ENCODE data around the gene COL5A2. TPM values are rescaled to one million over a fixed set of nuclear protein-coding genes. Genes with fewer than 3 reads are reported as not detected.

The COL5A2 gene
- total RNA-seq, 1 donor from 2014 or later = 0.13 TPM

DNA sequence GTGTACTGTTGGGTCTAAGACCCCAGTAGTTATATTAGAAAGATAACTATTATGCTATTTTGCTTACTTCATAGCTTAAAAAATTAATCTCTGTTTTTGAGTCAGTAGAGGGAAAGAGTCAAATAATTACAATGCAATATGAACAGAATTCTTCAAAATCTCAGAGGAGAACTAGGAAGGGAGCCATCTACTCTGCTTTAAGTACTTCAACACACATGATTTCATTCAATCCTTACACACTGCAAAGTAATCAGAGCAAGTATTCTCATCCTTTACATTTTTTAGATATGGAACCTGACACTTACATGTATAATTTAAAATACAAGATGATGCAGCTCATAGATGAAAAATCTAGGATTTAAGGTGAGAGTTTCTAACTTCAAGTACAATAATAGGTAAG lies 27.7 kb downstream of the COL5A2 start:
- intact Hi-C loops (cut with micrococcal nuclease) = no loop called here
- Mint-ChIP-seq H3K36me3 (ENCODE audit: low read depth) (no peaks in the 10 kb centered on the region), H3K27ac (no peak overlapping the region), H3K27me3 (no peaks in the 10 kb centered on the region), H3K4me3 (no peak overlapping the region), H3K9me3 (no peaks in the 10 kb centered on the region), H3K4me1 (no peaks in the 10 kb centered on the region)
- ATAC-seq (ENCODE audit: low read depth) (no peak), DNase-seq (no peak)
- TF ChIP-seq, protein P1, sequence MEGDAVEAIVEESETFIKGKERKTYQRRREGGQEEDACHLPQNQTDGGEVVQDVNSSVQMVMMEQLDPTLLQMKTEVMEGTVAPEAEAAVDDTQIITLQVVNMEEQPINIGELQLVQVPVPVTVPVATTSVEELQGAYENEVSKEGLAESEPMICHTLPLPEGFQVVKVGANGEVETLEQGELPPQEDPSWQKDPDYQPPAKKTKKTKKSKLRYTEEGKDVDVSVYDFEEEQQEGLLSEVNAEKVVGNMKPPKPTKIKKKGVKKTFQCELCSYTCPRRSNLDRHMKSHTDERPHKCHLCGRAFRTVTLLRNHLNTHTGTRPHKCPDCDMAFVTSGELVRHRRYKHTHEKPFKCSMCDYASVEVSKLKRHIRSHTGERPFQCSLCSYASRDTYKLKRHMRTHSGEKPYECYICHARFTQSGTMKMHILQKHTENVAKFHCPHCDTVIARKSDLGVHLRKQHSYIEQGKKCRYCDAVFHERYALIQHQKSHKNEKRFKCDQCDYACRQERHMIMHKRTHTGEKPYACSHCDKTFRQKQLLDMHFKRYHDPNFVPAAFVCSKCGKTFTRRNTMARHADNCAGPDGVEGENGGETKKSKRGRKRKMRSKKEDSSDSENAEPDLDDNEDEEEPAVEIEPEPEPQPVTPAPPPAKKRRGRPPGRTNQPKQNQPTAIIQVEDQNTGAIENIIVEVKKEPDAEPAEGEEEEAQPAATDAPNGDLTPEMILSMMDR (IDR thresholded peaks at IDR 0.05) = no peak
- POLR2A ChIA-PET = no interaction called here
- CTCF ChIA-PET = no interaction called here

DNA sequence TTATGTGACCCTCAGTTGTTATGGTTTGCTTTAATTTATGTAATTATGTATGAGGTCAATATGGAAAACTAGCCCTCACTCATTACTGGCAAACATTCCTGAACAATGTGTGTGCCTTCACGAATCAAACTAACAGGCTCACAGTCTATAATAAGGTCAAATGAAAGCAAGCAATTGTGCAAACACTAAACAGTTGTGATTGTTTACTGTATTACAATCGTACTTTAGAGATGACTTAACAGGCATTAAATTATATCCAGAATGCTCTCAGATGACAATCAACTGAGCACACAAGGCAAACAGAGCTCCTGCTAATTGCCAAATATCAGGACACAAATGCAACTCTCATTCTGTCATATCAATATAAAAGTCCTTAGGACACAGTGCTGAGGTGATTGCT lies 29.5 kb downstream of the COL5A2 start:
- TF ChIP-seq, protein P1 (IDR thresholded peaks at IDR 0.05) = no peak
- H3K4me3 Mint-ChIP-seq = no peak overlapping the region
- H3K27ac Mint-ChIP-seq = no peak overlapping the region
- ATAC-seq (ENCODE audit: low read depth) = no peak
- no peak for DNase-seq
- ChIA-PET POLR2A (no interaction called here), CTCF (no interaction called here)
- H3K27me3 Mint-ChIP-seq = no peaks in the 10 kb centered on the region
- no peaks in the 10 kb centered on the region for H3K4me1 Mint-ChIP-seq
- H3K9me3 Mint-ChIP-seq = no peaks in the 10 kb centered on the region
- H3K36me3 Mint-ChIP-seq (ENCODE audit: low read depth) = no peaks in the 10 kb centered on the region
- intact Hi-C loops (cut with micrococcal nuclease) = no loop called here

DNA sequence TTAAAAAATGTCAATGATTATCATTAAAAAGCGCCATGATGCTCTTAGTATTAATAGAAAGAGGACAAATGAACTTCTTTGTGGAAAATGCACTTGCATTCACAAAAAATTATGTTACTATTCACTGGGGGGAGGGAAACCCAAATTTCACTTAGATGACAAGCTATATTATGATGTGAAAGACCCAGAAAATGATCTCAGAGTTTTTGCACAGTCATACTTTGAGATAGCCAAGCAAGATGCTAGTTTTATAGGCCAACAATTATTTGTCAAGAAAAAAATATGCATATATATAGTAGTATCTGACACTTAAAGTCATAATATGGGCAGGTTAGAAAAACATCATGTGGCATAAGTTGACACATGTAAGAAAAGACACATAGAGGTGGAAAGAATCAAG lies 31.6 kb downstream of the COL5A2 start:
- Mint-ChIP-seq H3K4me1 (no peaks in the 10 kb centered on the region), H3K4me3 (no peak overlapping the region), H3K9me3 (no peaks in the 10 kb centered on the region), H3K27me3 (no peaks in the 10 kb centered on the region), H3K27ac (no peak overlapping the region), H3K36me3 (ENCODE audit: low read depth) (no peaks in the 10 kb centered on the region)
- no peak for ATAC-seq (ENCODE audit: low read depth)
- TF ChIP-seq, protein P1 (IDR thresholded peaks at IDR 0.05) = no peak
- intact Hi-C loops (cut with micrococcal nuclease) = no loop called here
- DNase-seq = no peak
- ChIA-PET CTCF (no interaction called here), POLR2A (no interaction called here)

DNA sequence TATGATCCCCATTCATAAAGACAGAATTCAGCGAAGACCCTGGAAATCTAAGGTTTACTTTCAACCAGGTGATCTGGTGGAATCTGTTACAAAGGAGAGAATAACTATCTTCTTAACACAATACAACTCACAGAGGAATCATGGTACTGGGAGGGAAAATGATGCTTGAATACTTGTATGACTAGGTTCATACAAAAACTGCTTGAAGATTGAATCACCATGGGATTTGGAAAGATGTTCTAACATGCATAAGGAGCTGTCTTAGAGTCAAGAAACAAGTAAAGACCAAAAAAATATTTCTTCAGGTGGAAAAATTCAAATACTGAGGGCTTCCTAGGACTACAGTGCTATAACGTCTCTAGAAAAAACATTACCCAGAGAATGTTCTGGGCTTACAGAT lies 32.2 kb downstream of the COL5A2 start:
- Mint-ChIP-seq H3K27ac (no peak overlapping the region), H3K4me3 (no peak overlapping the region), H3K27me3 (no peaks in the 10 kb centered on the region), H3K4me1 (no peaks in the 10 kb centered on the region), H3K9me3 (no peaks in the 10 kb centered on the region), H3K36me3 (ENCODE audit: low read depth) (no peaks in the 10 kb centered on the region)
- DNase-seq = no peak
- no peak for ATAC-seq (ENCODE audit: low read depth)
- TF ChIP-seq, protein P1 (IDR thresholded peaks at IDR 0.05) = no peak
- POLR2A ChIA-PET = no interaction called here
- intact Hi-C loops (cut with micrococcal nuclease) = no loop called here
- CTCF ChIA-PET = no interaction called here

DNA sequence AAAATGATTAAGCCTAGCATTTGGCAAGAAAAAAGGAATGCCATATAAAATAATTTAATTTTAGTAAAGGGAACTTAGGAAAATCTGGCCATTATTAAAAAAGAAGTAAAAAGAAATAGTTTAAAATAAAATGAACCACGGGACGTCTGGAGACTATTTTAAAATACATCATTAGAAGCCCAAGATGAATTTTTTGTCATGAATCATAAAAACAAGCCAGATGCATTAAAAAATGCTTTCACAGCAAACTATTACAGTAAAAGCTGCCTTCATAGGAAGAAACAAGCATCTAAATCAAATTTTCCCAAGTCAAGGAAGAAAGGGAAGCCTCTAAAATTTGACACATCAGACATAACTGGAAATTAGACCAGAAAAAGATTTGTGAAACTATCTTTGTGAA lies 33.0 kb downstream of the COL5A2 start:
- no peak for DNase-seq
- TF ChIP-seq, protein P1 (IDR thresholded peaks at IDR 0.05) = no peak
- Mint-ChIP-seq H3K36me3 (ENCODE audit: low read depth) (no peaks in the 10 kb centered on the region), H3K27me3 (no peaks in the 10 kb centered on the region), H3K4me1 (no peaks in the 10 kb centered on the region), H3K9me3 (no peaks in the 10 kb centered on the region), H3K4me3 (no peak overlapping the region), H3K27ac (no peak overlapping the region)
- CTCF ChIA-PET = no interaction called here
- no peak for ATAC-seq (ENCODE audit: low read depth)
- POLR2A ChIA-PET = no interaction called here
- intact Hi-C loops (cut with micrococcal nuclease) = no loop called here

All from activated B cell treated with CpG ODN at 0.5 μM for 24 hours (primary cell).